Left ventricle myocardium inferior (tissue), 1 donor: ENCODE results near the gene TCN1. TPM values are rescaled to one million over a fixed set of nuclear protein-coding genes. Genes with fewer than 3 reads are reported as not detected.
"Not testable (repeated sequence)": the region's sequence is repeated elsewhere in the genome, so short reads cannot be mapped to it uniquely, and the experiment has no call there.

Experiments used
- DNase-seq: peaks from one replicate; pipeline ENCODE4 v3.0.0-alpha.2; 2020
- H3K27ac ChIP-seq: fragments of 200-600 bp; replicated peaks from 2 replicates; pipeline ENCODE4 v1.8.0; 2021
- H3K27me3 ChIP-seq: fragments of 200-600 bp; 2 replicates; pipeline ENCODE4 v1.8.0; 2021; ENCODE audit warnings: low read depth
- H3K36me3 ChIP-seq: fragments of 200-600 bp; 2 replicates; pipeline ENCODE4 v1.8.0; 2021
- H3K4me1 ChIP-seq: fragments of 200-600 bp; 2 replicates; pipeline ENCODE4 v1.8.0; 2021
- H3K4me3 ChIP-seq: fragments of 200-600 bp; 2 replicates; pipeline ENCODE4 v1.8.0; 2021; ENCODE audit warnings: mild to moderate bottlenecking, moderate library complexity
- H3K9me3 ChIP-seq: fragments of 200-600 bp; replicated peaks from 2 replicates; pipeline ENCODE4 v1.8.0; 2021
- CTCF ChIP-seq: fragments of 200-600 bp; IDR thresholded peaks from 2 replicates; pipeline ENCODE4 v1.8.0; 2021; ENCODE audit warnings: antibody characterized with exemption, mild to moderate bottlenecking, borderline replicate concordance
- intact Hi-C: fragments of 100-400 bp; cut with micrococcal nuclease; formaldehyde crosslinking; loops from one replicate; pipeline ENCODE4 v1.11.0; 2022
- long read RNA-seq: library from polyadenylated mRNA; unstranded; transcript quantifications from one replicate; pipeline ENCODE4 v2.0.0, GENCODE V29; 2021
- total RNA-seq: library from RNA; stranded (reverse); fragmentation: NEBNext Ultra II Directional; extraction: Animal tissue kit (Norgen Biotek cat#: 25700); gene quantifications from one replicate; pipeline ENCODE4 v1.2.1, GENCODE V29; 2021
- donor health status: DM: no; HTN: yes; CAD: no; lungs with severe emphysema.

The TCN1 gene, protein sequence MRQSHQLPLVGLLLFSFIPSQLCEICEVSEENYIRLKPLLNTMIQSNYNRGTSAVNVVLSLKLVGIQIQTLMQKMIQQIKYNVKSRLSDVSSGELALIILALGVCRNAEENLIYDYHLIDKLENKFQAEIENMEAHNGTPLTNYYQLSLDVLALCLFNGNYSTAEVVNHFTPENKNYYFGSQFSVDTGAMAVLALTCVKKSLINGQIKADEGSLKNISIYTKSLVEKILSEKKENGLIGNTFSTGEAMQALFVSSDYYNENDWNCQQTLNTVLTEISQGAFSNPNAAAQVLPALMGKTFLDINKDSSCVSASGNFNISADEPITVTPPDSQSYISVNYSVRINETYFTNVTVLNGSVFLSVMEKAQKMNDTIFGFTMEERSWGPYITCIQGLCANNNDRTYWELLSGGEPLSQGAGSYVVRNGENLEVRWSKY
- not detected for total RNA-seq
- long read RNA-seq, result 0 reads

GRCh38 chr11:59866397-59866796 is at the start of gene TCN1:
TCN1 (minus strand) TSS chr11:59866487; CDS start chr11:59866470, 17 bp downstream.
- Histone ChIP-seq H3K9me3 (peaks cover 8% of the 10 kb centered on the region), H3K27ac (no peak within 1 kb of the TSS), H3K27me3 (no peaks in the 10 kb centered on the region), H3K4me3 (no peak within 1 kb of the TSS), H3K4me1 (no peaks in the 10 kb centered on the region), H3K36me3 (no peaks in the 10 kb centered on the region)
- DNase-seq, result no peak
- intact Hi-C loops, result no loop called here
- TF ChIP-seq CTCF, result no peak

DNA sequence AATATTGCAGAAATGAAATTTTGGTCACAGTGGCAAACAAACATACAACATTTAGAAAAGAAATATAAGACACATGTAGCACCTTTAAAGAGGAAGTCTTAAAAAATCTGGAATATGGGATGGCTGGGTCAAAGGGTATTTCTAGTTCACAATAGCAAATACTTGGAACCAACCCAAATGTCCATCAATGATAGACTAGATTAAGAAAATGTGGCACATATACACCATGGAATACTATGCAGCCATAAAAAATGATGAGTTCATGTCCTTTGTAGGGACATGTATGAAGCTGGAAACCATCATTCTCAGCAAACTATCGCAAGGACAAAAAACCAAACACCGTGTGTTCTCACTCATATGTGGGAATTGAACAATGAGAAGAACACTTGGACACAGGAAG is 37.3 kb upstream of the TCN1 start:
- peaks cover 31% of the 10 kb centered on the region for H3K9me3 ChIP-seq
- DNase-seq, H3K27ac ChIP-seq, H3K27me3 ChIP-seq, H3K4me3 ChIP-seq, intact Hi-C loops, H3K36me3 ChIP-seq: not testable (repeated sequence)
- H3K4me1 ChIP-seq, result peaks cover 19% of the 10 kb centered on the region

- Histone ChIP-seq H3K27me3 (no peaks in the 10 kb centered on the region), H3K9me3 (peaks cover 12% of the 10 kb centered on the region), H3K36me3 (no peaks in the 10 kb centered on the region), H3K27ac (peak overlapping the region; percentile 66), H3K4me1 (peaks cover 19% of the 10 kb centered on the region), H3K4me3 (no peak overlapping the region)
- intact Hi-C loops, result no loop called here
- TF ChIP-seq CTCF, result no peak
- DNase-seq, result no peak
Measured at GRCh38 chr11:59901306-59901705, 35.0 kb upstream of the TCN1 start.

DNA sequence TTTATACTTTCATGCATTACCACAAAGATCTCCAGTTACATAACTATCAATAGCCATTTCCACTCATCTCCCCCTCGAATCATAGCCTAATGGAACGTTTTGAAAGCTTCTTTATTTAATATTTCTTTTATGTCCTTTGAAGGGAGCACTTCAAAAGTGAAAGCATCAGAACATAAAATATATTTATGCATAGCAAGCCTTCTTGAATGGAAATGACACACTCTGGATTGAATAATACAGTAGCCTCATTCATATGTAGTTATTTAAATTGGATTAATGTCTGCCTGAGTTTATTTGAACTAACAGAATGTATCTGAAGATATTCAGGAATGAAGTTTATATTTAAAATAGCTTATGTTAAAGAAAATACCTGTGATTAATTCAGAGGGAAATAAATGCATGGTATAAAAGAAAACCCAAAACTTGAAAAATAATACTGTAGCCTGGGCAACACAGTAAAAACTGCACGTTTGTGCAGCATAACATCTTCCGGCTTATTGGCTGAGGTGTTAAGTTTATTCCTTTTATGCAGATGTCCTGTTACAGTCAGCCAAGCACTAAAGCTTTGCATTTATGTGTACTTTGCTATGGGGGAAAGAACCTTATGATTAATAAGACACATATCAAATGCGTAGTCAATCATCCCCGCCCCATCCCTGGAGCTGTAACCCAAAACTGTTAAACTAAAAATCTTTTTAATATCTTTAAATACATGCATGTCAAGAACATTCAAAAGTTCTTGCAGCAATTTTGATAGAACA is 34.3 kb upstream of the TCN1 start:
- TF ChIP-seq CTCF, result no peak
- H3K9me3 ChIP-seq, result peaks cover 5% of the 10 kb centered on the region
- H3K27ac ChIP-seq, result peak overlapping the region; percentile 66
- H3K27me3 ChIP-seq, result no peaks in the 10 kb centered on the region
- no peaks in the 10 kb centered on the region for H3K36me3 ChIP-seq
- intact Hi-C loops, result no loop called here
- peaks cover 19% of the 10 kb centered on the region for H3K4me1 ChIP-seq
- no peak for DNase-seq
- H3K4me3 ChIP-seq, result no peak overlapping the region

GRCh38 chr11:59899532-59899931 is 33.2 kb upstream of the TCN1 start:
- no peaks in the 10 kb centered on the region for H3K9me3 ChIP-seq
- no peak for TF ChIP-seq CTCF
- H3K4me3 ChIP-seq, result no peak overlapping the region
- intact Hi-C loops, result no loop called here
- no peaks in the 10 kb centered on the region for H3K36me3 ChIP-seq
- no peak overlapping the region for H3K27ac ChIP-seq
- no peak for DNase-seq
- no peaks in the 10 kb centered on the region for H3K27me3 ChIP-seq
- peaks cover 19% of the 10 kb centered on the region for H3K4me1 ChIP-seq

DNA sequence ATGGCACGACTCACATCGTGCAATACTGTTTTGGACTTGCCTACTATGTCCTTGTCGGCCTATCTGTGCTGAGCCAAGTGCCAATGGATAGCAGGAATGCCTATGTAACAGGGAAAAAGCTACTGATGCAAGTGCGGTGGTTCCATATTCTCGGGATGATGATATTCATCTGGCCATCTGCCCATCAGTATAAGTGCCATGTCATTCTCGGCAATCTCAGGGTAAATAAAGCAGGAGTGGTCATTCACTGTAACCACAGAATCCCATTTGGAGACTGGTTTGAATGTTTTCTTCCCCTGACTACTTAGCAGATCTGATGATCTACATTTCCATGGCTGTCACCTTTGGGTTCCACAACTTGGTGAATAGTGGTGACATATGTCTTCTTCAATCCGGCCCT is 32.4 kb upstream of the TCN1 start:
- intact Hi-C loops, result no loop called here
- no peak for TF ChIP-seq CTCF

More for the DNA sequence above, 32.4 kb upstream of the TCN1 start:
- no peak for DNase-seq
- Histone ChIP-seq H3K36me3 (no peaks in the 10 kb centered on the region), H3K27ac (no peak overlapping the region), H3K4me1 (peaks cover 19% of the 10 kb centered on the region), H3K9me3 (no peaks in the 10 kb centered on the region), H3K27me3 (no peaks in the 10 kb centered on the region), H3K4me3 (no peak overlapping the region)
